AG08396 (cell line): ENCODE measurements around the gene AGAP2.
"Not testable (repeated sequence)": the region's sequence is repeated elsewhere in the genome, so short reads cannot be mapped to it uniquely, and the experiment has no call there.

Source experiments
- DNase-seq: peaks from one replicate; pipeline ENCODE4 v3.0.0; 2012; ENCODE audit warnings: low spot score, mixed read lengths

Gene AGAP2

GRCh38 chr12:57722716-57723629 is 15.6 kb downstream of the AGAP2 start:
- no peak for DNase-seq

GRCh38 chr12:57721846-57722608 is 16.5 kb downstream of the AGAP2 start:
- not testable (repeated sequence) for DNase-seq

- no peak for DNase-seq
Measured at GRCh38 chr12:57720606-57721595, 17.6 kb downstream of the AGAP2 start.

- no peak for DNase-seq
Measured at GRCh38 chr12:57719777-57720605, 18.6 kb downstream of the AGAP2 start.

GRCh38 chr12:57718641-57719528 is 19.7 kb downstream of the AGAP2 start:
- no peak for DNase-seq

GRCh38 chr12:57717846-57718640 is 20.5 kb downstream of the AGAP2 start:
- DNase-seq = no peak

- DNase-seq = no peak
Measured at GRCh38 chr12:57717131-57717530, 21.4 kb downstream of the AGAP2 start.

GRCh38 chr12:57716305-57716704 is 22.2 kb downstream of the AGAP2 start:
- no peak for DNase-seq

GRCh38 chr12:57715786-57716185 is 22.8 kb downstream of the AGAP2 start:
- no peak for DNase-seq

- not testable (repeated sequence) for DNase-seq
Measured at GRCh38 chr12:57715036-57715748, 23.4 kb downstream of the AGAP2 start.

- no peak for DNase-seq
Measured at GRCh38 chr12:57713209-57713608, 25.3 kb downstream of the AGAP2 start.

GRCh38 chr12:57712701-57713100 is 25.8 kb downstream of the AGAP2 start:
- no peak for DNase-seq

GRCh38 chr12:57708296-57708695 is 30.2 kb downstream of the AGAP2 start:
- DNase-seq = no peak

GRCh38 chr12:57707250-57707649 is 31.3 kb downstream of the AGAP2 start:
- no peak for DNase-seq

- DNase-seq = no peak
Measured at GRCh38 chr12:57700317-57700716, 38.2 kb downstream of the AGAP2 start.

GRCh38 chr12:57698414-57698813 is 40.1 kb downstream of the AGAP2 start:
- DNase-seq = no peak

- DNase-seq = no peak
Measured at GRCh38 chr12:57697076-57697475, 41.5 kb downstream of the AGAP2 start.

GRCh38 chr12:57695770-57696432 is 42.6 kb downstream of the AGAP2 start:
- no peak for DNase-seq
